Activated CD4-positive, alpha-beta T cell treated with anti-CD3 and anti-CD28 coated beads for 1 hour (primary cell): ENCODE results near the gene PPT2.
"Not testable (repeated sequence)": the region's sequence is repeated elsewhere in the genome, so short reads cannot be mapped to it uniquely, and the experiment has no call there.

ENCODE experiments used
- DNase-seq: peaks from one replicate; pipeline ENCODE4 v3.0.0-alpha.2; 2020

The PPT2 gene

DNA sequence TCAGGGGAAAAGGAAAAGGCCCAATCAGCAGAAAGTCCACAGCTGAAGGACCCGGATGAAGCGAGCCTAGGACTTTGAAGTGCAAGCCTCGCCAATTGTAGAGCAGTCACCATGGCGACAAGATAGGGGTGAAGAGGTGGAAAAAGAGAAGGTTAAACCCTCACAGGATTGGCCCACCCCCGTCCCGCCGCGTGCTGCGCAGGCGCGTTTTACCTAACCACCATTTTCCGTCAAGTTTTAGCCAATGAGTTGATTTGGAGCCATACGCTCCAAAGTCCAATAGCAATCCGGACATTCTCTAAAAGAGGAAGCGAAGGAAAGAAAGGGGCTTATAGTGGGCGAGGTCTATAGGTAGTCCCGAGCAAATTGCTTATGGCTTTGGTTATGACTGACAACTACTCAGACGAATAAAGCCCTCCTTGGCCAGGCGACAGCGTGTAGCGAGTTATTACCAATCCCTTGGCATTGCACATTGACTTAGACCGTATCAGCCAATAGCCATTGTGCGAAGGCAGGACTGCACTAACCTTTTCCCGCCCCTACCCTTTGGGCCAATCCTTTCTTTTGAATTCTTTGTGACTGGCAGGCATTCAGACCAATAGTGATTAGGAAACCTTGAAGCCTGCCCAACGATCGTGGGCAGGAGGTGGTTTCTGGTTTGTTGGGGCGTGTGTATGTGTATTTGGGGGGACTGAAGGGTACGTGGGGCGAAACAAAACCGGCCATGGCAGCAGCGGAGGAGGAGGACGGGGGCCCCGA, 24.0 kb downstream of the PPT2 start, which contains the start of gene RNF5:
Gene RNF5 (plus strand): TSS at position 618 of the 759 bp plus-strand sequence. CDS start 107 bp downstream, at position 725.
- peak; percentile 87 for DNase-seq

DNA sequence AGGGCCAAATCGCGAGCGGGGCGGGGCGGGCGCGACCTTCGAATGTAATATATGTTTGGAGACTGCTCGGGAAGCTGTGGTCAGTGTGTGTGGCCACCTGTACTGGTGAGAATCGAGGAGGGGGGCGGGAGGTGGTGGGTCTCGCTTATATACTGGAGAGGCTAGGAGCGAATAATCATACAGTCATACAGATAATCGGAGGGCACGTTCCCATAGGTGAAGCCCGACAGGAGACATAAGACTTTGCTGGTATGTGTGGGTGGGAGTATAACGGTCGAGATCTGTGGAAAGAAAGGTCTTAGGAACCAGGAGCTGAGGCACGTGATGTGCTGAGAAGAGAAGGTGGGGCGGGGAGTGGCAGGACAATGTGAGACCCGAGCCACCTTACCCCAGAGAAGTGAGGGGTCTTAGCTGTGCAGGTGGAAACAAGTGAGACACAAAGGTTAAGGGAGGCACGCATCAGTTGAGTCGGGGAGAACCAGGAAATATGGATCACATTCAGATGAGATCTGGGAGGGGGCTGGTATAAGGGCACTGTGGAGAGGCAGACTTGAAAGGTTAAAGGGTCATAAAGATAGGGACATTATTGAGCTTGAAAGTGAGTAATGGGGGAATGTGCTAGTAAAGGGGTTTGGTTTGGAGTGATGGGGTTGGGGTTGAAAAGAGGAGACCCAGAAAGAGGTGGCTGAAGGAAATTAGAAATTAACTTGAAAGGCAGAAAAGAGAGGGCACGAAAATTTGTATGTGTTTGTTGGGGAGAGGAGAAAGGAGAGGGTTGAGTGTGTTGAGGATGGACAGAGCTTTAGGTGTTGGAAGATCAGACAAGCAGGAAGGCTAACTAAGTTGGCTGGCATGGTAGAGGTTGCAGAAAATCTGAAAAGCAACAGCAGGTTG, 24.9 kb downstream of the PPT2 start:
- no peak for DNase-seq

DNA sequence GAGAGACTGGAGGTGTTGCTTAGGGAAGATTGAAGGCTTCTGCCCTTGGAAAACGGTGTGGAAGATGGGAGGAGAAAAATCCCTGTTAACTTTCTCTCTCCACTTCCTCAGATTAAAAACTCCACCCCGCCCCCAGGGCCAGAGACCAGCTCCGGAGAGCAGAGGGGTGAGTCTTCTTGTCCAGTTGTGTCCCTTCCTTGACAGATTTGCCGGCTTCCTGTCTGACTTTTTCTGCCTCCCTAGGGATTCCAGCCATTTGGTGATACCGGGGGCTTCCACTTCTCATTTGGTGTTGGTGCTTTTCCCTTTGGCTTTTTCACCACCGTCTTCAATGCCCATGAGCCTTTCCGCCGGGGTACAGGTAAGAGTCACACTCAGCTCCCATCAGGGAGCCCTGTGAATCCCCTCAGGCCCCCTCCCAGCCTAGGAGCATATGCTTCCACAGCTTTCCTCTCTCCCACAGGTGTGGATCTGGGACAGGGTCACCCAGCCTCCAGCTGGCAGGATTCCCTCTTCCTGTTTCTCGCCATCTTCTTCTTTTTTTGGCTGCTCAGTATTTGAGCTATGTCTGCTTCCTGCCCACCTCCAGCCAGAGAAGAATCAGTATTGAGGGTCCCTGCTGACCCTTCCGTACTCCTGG, 25.9 kb downstream of the PPT2 start:
- no peak for DNase-seq

DNA sequence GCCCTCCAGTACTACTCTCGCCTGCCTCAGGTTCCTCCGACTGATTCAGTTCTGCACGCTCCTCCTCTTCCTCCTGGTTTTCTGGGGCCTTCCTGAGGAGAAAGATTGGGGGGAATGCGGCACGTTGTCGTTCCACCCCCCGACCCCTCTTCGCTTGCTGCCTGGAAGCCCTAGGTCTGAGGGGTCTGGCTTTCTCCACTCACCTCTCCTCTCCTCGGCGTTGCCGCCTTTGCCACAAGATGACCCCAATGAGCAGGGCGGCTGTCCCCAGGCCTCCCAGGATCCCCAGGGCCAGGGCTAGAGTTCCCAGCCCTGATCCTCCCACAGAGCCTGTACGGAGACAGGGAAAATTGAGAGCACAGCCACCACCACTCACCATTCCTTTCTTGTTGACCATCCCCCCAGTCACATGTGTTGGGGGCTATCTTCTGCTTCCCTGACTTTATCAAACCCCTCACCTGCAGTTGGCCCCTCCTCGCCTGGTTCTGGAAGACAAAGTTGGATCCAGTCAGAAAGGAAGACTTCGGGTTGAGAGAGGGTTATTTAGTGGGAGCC, 27.3 kb downstream of the PPT2 start:
- DNase-seq, result no peak

DNA sequence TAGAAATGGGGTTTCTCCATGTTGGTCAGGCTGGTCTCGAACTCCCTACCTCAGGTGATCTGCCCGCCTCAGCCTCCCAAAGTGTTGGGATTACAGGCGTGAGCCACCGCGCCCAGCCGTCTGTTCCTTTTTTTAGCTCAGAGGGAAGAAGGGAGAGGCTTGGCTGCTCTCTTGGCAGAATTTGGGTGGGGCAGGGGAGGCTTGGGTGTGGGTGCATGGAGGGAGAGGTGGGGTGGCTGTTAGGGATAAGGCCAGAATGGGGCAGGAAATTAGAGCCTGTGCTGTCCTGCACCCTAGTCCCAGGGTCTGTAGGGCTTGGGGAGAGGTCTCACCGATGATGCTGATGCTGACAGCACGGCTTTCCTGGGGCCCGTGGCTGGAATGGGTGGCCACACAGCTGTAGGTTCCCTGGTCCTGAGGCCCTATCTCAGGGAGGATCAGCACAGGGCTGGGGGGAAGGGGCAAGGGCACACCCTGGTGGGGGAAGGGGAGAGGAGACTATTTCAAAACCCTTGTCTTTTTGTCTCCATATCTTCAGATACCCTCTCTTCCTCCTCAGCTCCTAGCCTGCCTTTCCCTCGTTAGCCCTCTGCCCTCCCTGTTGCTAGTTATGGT, 28.1 kb downstream of the PPT2 start:
- no peak for DNase-seq

DNA sequence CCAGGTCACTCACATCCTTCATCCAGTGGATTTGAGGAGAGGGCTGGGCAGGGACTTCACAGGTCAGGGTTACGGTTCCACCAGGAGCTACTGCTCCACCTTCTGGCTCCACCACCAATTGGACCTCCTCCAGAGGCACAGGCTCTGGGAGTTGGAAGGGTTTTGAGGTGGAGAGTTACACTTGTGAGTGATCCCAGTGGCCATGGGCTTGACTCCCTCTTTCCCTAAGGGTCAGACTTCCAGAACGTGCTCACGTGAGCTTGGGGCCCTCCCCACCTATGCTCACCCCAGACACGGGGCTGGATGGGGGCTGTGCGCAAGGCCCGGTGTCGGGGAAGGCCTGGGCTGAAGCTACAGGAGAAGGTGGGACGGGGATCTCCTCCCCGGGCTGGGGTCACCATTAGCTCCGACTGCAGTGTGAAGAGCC, 28.6 kb downstream of the PPT2 start:
- no peak for DNase-seq

DNA sequence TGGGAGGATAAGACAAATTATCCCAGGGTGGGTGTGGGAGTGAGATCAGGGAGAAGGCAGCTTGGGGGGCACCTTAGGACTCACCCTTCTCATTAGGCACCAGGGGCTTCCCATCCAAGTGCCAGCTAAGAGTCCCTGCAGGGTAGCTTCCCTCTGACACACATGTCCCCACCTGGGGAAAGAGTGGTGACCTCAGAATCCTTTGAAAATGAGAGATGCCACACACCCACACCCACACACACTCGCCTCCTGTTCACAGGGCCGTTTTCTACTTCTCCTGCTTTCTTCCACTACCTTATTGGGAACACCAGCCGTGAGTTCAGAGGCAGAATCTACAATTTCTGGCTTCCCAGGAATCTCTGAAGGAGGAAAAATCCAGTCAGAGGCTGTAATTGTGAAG, 29.1 kb downstream of the PPT2 start:
- DNase-seq, result no peak

DNA sequence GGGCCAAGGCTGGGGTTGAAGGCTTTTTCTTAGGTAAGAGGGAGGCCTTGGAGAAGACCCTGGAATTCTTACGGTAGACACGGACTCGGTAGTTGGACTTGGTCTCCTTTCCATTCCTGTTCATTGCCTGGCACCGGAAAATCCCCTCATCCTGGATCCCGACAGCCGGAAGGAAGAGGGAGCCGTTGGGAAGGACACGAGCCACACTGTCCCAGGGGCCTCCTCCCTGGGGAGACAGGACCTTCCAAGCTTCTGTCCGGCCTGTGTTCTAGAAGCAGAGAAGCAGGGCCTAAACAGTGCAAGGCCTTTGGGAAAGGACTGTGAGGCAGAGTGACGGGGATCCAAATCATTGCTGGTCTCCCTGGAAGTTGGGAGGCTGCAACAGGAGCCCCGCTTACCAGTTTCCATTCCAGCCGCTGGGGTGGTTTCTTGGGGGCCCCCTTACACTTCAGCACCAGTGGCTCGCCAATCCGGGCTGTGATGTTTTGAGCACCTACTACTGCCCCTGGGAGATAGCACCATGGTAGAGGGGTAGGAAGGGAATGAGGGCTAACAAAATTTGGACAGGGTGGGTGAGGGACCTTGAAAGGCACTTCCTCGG, 29.6 kb downstream of the PPT2 start:
- DNase-seq, result no peak

DNA sequence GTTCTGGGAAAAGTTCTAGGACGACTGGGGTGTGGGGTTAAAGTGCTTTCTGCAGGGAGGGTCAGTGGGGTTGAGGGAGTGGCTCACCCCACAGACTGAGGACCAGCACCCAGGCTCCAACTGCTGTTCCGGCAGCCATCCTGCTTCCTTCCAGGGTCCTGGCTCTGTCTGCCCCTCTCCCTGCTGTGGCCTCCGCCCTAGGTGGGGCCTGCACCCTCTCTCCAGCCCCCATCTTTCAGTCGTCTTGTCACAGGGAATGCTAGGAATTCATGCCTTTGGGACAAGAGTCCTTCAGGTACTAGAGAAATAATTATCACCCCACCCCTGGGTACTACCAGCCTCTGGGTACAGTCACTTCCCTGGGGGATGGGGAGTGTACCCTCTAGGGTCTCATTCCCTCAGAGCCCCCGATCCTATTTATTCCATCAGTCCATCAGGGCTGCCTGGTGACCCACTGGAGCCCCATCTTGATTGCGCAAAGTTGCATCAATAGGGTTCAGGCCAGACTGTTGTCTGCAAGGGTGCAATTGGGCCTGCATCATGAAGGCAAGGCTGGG, 30.2 kb downstream of the PPT2 start, which contains the start of gene AGER:
Gene AGER (minus strand): TSS at position 170 of the 557 bp plus-strand sequence. CDS start 31 bp downstream, at position 139.
- DNase-seq, result no peak

DNA sequence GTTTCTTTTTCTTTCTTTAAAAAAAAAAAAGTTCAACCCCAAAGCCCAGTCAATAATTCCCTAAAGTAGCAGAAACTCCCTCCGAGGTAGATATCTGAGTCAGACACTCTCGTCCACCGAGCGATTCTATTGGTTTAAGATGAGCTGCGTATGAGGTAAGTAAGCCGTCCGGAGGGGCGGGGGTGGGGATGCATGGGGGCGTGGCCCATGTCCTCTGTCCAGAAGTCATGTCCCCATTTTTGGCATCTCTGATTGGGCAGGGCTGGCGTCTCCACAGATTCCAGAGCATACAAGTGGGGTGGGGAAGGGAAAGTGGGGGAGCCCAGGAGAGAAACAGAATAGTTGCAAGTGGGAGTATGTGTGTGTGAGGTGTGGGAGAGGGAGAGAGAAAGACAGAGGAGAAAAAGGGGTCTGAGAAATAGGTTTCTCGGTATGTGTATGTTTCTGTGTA, 31.8 kb downstream of the PPT2 start:
- not testable (repeated sequence) for DNase-seq

DNA sequence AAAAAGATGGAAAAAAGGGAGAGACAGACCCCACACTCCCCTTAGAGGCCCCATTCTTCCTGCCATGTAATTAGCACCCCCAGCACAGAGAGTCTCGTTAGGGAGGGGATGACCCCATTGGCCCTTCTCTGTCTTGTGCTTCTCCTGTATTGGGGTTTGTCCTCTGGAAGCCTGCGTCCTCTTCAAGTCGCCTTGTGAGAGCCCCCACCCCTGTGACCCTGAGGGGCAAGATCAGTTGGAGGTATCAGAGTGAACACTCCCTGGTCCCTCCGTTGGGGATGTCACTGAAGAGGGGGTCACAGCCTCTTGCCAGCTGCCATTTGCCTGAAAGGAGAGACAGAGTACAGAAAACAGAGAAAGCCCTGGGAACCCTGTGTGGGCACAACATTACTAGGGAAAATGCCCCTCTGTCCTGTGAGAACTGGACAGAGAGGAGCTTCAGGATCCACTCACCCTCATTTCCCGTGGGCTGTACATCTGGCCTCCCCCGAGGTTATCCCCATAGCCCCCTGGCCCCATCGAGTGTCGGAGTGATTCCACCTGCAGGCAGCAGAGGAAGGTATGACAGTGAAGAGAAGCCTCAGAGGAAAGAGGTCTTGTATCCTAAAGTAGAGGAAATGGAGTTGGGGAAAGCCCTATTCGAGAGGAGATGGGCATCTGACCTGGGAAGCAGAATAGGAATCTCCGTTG, 32.4 kb downstream of the PPT2 start:
- DNase-seq, result not testable (repeated sequence)

DNA sequence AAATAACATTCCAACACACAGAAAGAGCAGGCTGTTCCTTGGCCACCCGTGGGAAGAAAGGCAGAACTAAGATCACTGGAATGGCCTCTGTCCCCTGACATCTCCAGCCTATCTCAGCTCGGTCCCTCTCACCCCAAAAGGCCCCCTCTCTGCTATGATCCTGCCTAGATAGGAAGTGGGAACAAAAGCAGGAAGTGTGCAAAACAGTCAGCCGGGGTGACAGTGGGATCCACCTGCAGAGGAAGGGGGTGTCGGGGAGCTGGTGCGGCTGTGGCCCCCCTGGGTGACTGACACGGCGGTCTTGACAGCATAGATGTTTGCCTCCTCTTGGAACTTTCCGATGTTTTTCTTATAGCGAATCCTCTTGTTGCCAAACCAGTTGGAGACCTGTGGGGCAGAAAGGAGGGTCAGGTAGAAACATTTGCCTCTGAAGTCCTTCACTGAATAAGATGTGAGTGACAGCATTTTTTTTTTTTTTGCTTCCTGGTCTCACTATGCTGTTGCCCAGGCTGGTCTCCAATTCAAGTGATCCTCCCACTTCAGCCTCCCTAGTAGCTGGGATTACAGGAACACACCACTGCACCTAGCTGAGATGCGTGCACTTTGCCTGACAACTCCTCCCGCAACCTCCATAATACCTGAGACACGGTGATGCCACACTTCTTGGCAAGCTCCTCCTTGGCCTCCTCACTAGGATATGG, 33.2 kb downstream of the PPT2 start:
- no peak for DNase-seq

DNA sequence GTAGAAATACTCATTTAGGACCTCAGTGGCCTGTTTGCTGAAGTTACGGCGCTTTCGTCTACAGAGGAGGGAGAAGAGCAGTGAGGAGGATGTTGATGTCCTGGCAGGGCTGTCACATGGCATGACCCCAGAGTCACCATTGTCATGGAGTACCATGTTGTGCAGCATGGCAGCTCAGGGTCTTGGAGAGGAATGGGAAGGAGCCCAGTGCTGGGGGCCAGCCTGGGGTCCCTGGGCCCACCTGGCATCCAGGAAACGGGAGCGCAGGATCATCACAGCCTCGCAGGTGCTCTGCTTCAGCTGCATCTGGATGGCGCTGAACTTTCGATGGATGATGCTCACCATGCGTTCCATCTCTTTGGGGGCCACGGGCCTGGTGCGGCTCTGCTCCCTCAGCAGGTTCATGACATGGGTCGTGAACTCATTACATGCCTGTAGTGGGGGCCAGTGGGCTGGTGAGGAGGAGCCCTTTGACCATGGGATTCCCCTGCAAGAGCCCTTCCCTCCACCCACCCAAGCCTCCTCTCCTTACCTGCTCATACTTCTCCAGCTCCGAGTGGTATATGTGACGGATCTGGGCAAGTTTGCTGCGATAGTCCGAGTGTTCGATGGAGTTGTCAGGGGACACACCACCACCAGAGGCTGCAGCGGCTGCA, 33.9 kb downstream of the PPT2 start:
- DNase-seq, result not testable (repeated sequence)

DNA sequence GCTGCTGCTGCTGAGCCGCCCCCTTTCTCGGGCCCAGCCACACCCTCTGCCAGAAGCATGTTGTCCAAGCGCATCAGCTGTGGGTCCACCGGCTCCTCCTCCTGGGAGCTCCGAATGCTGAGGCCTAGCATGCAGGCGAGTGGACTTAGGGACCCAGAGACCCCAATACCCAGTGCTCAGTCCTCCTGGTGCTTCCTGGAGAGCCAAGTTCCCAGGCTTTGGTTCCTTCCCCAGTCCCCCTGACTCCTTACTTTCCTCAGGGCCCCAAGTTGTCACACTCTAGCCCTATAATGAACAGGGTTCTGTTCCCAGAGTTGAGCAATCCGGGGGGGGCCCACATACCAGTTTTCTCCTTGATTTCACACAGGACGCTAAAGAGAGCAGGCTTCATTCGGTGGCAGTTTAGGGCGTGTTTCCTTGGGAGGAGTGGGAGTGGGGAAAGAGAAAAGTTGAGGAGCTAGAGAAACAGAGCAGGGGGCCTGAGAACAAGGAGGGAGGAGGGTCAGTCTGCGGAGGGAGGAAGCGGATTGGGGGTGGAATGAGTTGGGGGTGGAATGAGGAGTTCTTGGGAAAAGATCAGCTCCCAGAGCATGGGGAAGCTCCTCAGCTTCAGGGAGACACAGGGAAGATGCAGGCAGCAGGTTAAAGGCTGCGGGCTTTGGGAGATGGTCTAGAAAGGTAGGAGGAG, 34.6 kb downstream of the PPT2 start:
- DNase-seq, result no peak

DNA sequence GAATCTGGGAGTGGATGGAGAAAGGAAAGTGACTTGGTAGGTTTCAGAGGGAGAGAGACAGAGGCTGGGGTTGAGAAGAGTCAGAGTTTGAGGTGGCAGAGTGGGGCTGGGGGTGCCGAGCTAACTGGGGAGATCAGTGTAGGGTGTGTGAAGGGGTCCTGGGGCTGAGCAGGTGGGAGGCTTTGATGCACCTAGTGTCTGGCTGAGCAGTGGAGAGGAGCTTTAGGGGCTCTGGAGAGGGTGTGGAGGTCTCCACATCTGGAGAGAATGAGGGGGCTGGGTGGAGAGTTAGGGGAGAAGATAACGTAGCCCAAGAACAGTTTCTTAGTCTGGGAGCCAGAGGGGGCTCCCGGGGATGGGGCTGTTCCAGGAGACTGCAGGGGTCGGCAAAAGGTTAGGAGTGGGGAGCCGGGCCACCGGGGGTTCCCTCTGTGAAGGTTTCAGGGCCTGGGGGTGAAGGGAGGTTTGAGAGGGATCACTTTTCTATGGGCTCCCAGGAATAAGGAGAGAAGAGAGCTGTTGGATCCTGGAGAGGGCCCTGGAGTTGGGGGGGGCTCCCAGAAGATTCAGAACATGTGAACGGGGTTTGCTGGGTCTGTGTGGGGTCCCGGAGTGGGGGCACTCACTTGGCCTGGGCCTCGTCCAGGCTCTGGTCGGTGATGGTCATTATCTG, 35.3 kb downstream of the PPT2 start:
- no peak for DNase-seq

DNA sequence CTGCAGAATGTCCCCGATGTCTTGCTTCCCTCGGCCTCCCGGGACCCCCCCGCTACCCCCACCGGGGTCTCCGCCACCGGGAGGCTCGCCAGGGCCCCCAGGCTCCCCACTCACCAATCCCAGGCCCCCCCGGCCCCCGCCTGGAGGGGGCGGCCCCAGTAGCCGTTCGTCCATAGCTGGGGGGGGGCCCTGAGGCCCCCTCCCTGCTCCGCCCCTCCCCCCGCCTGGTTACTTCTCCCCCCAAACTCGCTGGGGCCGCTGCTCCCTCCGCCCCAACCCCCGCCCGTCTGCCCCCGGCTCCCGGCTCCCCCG, 35.8 kb downstream of the PPT2 start:
- no peak for DNase-seq

DNA sequence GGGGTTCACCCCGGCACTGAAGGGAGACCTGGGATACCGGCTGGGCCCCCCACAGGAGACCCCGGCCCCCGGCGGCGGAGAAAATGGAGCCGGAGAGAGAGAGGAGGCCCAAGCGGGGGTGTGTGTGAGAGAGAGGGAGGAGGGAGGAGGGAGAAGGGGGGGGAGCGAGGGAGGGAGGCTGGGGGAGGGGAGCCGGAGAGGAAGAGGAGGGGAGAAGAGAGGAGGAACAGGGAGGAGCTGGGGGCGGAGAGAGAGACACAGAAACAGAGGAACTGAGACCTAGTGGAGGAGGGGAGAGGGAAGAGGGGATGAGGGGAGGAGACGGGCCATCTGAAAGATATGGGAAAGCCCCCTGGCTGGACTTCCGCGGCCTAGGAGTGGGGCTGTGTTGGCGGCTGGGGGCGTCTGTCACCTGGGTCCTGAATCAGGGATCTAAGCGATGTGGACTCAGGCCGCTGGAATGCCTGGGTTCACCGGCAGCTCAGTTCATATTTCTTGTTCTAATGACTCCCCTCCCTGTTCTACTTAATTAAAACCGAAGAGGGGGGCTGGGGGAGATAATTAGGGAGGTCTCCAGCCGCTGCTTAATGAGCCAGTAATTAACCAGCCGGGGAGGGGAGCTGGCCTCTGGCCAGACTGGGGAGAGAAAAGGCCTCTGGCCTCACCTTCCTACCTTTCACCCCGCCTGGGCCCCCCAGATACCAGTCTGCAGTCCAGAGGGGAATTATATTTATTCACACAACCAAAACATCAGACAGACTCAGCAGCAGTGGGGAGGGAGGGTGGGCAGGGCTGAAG, 36.3 kb downstream of the PPT2 start, which contains the start of gene PBX2:
Gene PBX2 (minus strand): TSS at position 149 of the 798 bp plus-strand sequence. CDS start 287 bp downstream, outside the sequence.
- DNase-seq, result peak; percentile 76
